ENCODE data around the gene RFX8. TPM values are rescaled to one million over a fixed set of nuclear protein-coding genes. Genes with fewer than 3 reads are reported as not detected.

Gene RFX8
- total and polyA plus RNA-seq, 2 of the 8 experiments (the other 6 are each of a cell fraction or from before 2014, with no cell fraction given) = 0.60 to 0.97 TPM

DNA sequence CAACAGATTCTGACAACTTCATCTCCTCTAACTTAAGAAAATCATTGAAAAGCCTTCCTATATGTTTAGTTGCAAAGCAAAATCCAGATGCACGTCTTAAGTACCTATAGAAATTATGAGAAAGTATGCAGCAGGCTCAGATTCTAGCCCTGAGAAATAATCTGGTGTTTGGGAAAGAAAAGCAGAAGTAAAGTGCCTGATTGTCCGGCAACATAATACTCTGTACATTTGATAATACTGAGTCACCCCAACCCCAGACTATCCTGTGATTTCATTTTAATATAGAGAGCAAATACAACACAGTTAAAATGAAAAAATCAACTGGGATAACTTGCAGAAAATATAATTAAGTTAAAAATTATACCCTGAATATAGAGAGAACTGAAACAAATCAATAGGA lies 13.5 kb downstream of the RFX8 start:
- H3K18ac ChIP-seq (ENCODE audit: extremely low read depth, low read length) = no peak overlapping the region
- 91% methylated on average over 2 of the region's 2 CpGs; no CpG with 5 or more reads in 1 of the 2 experiments for WGBS, 2 experiments (ENCODE audit: extremely low coverage in 1 of 2, insufficient coverage in 1 of 2, insufficient read length in 1 of 2, insufficient replicate concordance in 2 of 2, low coverage in 1 of 2, low lambda C conversion rate in 2 of 2, missing lambda C conversion rate in 1 of 2)
- no peak overlapping the region for H3K23ac ChIP-seq (ENCODE audit: insufficient read length)
- no peak overlapping the region for H3K56ac ChIP-seq (replicated peaks; ENCODE audit: insufficient read length, low read depth, low read length)
- H4K91ac ChIP-seq (replicated peaks; ENCODE audit: insufficient read length, low read length) = no peak overlapping the region
- no peaks in the 10 kb centered on the region for H3K36me3 ChIP-seq (ENCODE audit: control insufficient read depth in 2 of 4, insufficient read depth in 4 of 4, low read length in 3 of 4)
- H3K23me2 ChIP-seq (ENCODE audit: low read depth, low read length) = no peaks in the 10 kb centered on the region
- H4K20me1 ChIP-seq (replicated peaks in 1 of 2; ENCODE audit: control insufficient read depth in 1 of 2, insufficient read depth in 2 of 2, low read length in 2 of 2) = no peaks in the 10 kb centered on the region
- H3K27ac ChIP-seq (ENCODE audit: low read depth, low read length) = no peak overlapping the region
- no peaks in the 10 kb centered on the region for H3K79me1 ChIP-seq (ENCODE audit: low read depth, low read length)
- H3K4me1 ChIP-seq (replicated peaks in 1 of 4; ENCODE audit: control insufficient read depth in 3 of 4, insufficient read depth in 4 of 4, low read length in 3 of 4) = peaks cover 0 to 5% (median 0%) of the 10 kb centered on the region in 4 experiments; a peak in 2 of 7 replicates
- no peak overlapping the region for H3K4me2 ChIP-seq (ENCODE audit: insufficient read depth in 1 of 2, low read depth in 2 of 2, low read length in 2 of 2)
- no peak overlapping the region for H3K14ac ChIP-seq (ENCODE audit: insufficient read length)
- H3K9me3 ChIP-seq (ENCODE audit: insufficient read depth in 2 of 2, low read depth in 1 of 2, low read length in 1 of 2) = peaks cover 0 to 2% of the 10 kb centered on the region in 2 experiments; a peak in 1 of 4 replicates
- H2BK20ac ChIP-seq (ENCODE audit: low read length) = no peak overlapping the region
- no peak overlapping the region for H2BK12ac ChIP-seq (ENCODE audit: low read depth, low read length)
- DNase-seq (ENCODE audit: low read depth in 1 of 2, low spot score in 2 of 2) (no peak), FAIRE-seq (no peak)
- H3K27me3 ChIP-seq (replicated peaks in 1 of 4; ENCODE audit: control insufficient read depth in 3 of 4, extremely low read depth in 1 of 4, insufficient read depth in 3 of 4, low read length in 3 of 4) = no peaks in the 10 kb centered on the region
- H2AFZ ChIP-seq (ENCODE audit: low read length) = no peak overlapping the region
- H4K5ac ChIP-seq (ENCODE audit: insufficient read length, low read depth, low read length) = no peak overlapping the region
- no peak overlapping the region for H3K4me3 ChIP-seq (ENCODE audit: extremely low read depth in 1 of 4, insufficient read depth in 2 of 4, low read depth in 3 of 4, low read length in 4 of 4)
- H4K8ac ChIP-seq (ENCODE audit: extremely low read depth, insufficient read depth, low read length) = no peak overlapping the region
- no peak overlapping the region for H3K4ac ChIP-seq (replicated peaks; ENCODE audit: insufficient read length, low read depth, low read length)
- ChIA-PET POLR2A (ENCODE audit: partially characterized antibody) (no interaction called here), CTCF (ENCODE audit: partially characterized antibody) (no interaction called here)
- no peak overlapping the region for H2BK15ac ChIP-seq (ENCODE audit: low read length)
- no peaks in the 10 kb centered on the region for H3K79me2 ChIP-seq (ENCODE audit: control insufficient read depth in 1 of 2, insufficient read depth in 2 of 2, low read length in 2 of 2)
- no peak overlapping the region for H2BK120ac ChIP-seq (replicated peaks; ENCODE audit: low read depth, low read length)
- no peak overlapping the region for H2AK5ac ChIP-seq (ENCODE audit: low read depth, low read length)
- no peak overlapping the region for H2BK5ac ChIP-seq (ENCODE audit: low read depth, low read length)
- H3K9ac ChIP-seq (replicated peaks in 1 of 4; ENCODE audit: extremely low read depth in 1 of 4, low read depth in 3 of 4, low read length in 3 of 4) = no peak overlapping the region
- no peak for TF ChIP-seq MAFK (IDR thresholded peaks at IDR 0.05; ENCODE audit: low read depth, low read length)
- TF ChIP-seq, protein P1, sequence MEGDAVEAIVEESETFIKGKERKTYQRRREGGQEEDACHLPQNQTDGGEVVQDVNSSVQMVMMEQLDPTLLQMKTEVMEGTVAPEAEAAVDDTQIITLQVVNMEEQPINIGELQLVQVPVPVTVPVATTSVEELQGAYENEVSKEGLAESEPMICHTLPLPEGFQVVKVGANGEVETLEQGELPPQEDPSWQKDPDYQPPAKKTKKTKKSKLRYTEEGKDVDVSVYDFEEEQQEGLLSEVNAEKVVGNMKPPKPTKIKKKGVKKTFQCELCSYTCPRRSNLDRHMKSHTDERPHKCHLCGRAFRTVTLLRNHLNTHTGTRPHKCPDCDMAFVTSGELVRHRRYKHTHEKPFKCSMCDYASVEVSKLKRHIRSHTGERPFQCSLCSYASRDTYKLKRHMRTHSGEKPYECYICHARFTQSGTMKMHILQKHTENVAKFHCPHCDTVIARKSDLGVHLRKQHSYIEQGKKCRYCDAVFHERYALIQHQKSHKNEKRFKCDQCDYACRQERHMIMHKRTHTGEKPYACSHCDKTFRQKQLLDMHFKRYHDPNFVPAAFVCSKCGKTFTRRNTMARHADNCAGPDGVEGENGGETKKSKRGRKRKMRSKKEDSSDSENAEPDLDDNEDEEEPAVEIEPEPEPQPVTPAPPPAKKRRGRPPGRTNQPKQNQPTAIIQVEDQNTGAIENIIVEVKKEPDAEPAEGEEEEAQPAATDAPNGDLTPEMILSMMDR (IDR thresholded peaks at IDR 0.05; ENCODE audit: control extremely low read depth in 1 of 3, insufficient read depth in 1 of 3, low read depth in 1 of 3, low read length in 3 of 3) = no peak
- TF ChIP-seq, protein P2, sequence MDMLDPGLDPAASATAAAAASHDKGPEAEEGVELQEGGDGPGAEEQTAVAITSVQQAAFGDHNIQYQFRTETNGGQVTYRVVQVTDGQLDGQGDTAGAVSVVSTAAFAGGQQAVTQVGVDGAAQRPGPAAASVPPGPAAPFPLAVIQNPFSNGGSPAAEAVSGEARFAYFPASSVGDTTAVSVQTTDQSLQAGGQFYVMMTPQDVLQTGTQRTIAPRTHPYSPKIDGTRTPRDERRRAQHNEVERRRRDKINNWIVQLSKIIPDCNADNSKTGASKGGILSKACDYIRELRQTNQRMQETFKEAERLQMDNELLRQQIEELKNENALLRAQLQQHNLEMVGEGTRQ (IDR thresholded peaks at IDR 0.05; ENCODE audit: low read length) = no peak
- TF ChIP-seq CBX8 (IDR thresholded peaks at IDR 0.05; ENCODE audit: borderline replicate concordance, low read depth, low read length) = no peak
- TF ChIP-seq RFX5 (IDR thresholded peaks at IDR 0.05; ENCODE audit: borderline replicate concordance, low read depth, low read length) = no peak
- no peak for TF ChIP-seq SP2 (IDR thresholded peaks at IDR 0.05; ENCODE audit: low read length)
- no peak for TF ChIP-seq SIN3A (conservative IDR thresholded peaks at IDR 0.05 in 1 of 2, IDR thresholded peaks at IDR 0.05 in 1 of 2; ENCODE audit: low read depth in 1 of 2, low read length in 2 of 2)
- no peak for TF ChIP-seq RAD21 (IDR thresholded peaks at IDR 0.05 in 1 of 2, conservative IDR thresholded peaks at IDR 0.05 in 1 of 2; ENCODE audit: low read depth in 2 of 2, low read length in 2 of 2)
- no peak for TF ChIP-seq FOSL1 (IDR thresholded peaks at IDR 0.05; ENCODE audit: insufficient read depth, low read depth, low read length)
- no peak for TF ChIP-seq RBBP5 (IDR thresholded peaks at IDR 0.05; ENCODE audit: borderline replicate concordance, low read depth, low read length)

All from H1 (cell line).